HPDE6-E6E7 (cell line): ENCODE measurements around the gene GPR153.
"Not testable (repeated sequence)": the region's sequence is repeated elsewhere in the genome, so short reads cannot be mapped to it uniquely, and the experiment has no call there.

Experiments
- DNase-seq: peaks from one replicate; pipeline ENCODE4 v3.0.0; 2011; ENCODE audit warnings: missing footprints; ENCODE audit errors: extremely low spot score

Gene GPR153

DNA sequence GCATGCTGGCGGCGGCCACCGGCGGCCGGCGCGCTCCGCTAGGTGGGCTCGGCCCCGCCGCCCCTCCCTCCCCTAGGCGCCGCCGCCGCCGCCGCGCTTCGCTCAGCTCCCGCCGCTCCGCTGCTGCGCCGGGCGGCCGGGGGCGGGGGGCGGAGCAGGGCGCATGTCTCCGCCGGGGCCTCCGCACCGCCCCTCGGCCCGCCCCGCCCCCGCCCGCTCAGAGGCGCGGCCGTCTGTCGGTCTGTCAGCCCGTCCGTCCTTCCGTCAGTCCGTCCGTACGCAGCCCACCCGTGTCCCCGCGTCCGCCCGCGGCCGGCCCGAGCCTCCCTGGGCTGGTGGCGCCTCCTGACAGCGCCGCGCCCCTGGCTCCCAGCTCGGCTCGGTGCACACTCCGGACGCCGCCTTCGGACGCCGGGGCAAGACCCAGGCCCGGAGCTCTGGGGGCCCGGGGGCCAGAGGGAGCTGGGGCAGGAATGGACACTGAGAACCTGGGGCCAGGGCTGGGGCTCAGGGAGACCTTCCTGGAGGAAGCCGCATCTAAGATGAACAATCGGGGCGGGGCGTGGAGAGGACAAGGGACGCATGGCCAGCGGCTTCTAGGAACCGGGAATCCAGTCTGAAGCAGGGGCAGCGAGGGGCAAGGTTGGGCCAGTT lies at the start of gene GPR153:
Gene GPR153, minus strand, starts transcription at position 138 of the 654 bp plus-strand sequence. CDS start 6,193 bp downstream, outside the sequence.
- no peak for DNase-seq

DNA sequence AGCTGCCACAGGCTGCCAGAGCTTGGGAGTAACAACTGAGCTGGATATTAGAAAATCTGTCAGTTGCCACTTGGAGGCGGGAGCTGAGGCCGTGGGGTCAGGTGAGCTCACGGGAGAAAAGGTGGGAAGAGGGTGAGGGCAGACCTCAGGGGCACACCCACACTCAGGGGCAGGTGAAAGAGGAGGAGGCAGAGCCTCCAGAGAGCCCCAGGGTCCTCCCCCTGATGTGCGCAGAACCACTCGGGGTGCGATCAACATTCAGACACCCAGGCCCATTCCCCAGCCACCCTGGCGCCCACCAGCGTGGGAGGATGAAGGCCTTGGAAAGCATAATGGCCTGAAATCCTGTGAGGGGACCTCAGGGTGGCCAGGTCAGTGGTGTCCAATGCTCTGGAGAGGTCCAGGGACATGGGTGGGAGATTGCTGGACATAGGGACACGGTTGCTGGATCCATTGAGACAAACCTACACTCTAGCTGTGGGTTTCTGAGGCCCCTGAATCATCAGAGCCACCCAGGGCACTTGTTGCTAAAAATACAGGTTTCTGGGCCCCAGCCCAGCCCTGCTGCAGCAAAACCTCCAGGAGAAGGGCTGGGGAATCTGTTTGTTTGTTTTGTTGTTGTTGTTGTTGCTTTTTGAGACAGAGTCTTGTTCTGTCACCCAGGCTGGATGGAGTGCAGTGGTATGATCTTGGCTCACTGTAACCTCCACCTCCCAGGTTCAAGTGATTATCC lies 49.4 kb upstream of the GPR153 start:
- DNase-seq, result no peak

DNA sequence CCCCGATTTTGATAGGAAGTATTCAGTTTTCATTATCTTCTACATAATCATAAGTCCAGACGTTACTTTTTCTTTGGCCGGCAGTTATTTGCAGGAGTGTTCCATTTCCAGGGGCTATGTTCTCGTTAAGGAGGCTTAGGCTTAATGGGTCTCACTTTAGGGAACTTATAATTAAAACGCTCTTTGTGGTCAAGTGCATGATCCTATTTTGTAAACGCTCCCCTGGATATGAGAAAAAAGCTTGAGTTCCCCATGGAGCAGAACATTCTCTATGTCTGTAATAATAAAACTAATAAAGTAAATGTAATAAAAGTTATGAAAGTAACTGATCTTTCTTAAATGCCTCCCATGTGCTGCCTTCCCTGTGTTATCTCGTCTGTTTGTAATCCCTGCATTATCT lies 48.7 kb upstream of the GPR153 start:
- no peak for DNase-seq

DNA sequence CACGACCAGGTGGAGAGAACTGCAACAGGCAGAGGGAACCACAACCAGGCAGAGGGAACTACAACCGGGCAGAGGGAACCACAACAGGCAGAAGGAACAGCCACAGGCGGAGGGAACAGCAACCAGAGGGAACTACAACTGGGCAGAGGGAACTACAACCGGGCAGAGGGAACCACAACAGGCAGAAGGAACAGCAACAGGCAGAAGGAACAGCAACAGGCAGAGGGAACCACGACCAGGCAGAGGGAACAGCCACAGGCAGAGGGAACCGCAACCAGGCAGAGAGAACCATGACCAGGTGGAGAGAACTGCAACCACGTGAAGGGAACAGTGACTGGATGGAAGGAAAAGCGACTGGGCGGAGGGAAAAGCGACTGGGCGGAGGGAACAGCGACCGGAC lies 47.6 kb upstream of the GPR153 start:
- DNase-seq, result no peak

DNA sequence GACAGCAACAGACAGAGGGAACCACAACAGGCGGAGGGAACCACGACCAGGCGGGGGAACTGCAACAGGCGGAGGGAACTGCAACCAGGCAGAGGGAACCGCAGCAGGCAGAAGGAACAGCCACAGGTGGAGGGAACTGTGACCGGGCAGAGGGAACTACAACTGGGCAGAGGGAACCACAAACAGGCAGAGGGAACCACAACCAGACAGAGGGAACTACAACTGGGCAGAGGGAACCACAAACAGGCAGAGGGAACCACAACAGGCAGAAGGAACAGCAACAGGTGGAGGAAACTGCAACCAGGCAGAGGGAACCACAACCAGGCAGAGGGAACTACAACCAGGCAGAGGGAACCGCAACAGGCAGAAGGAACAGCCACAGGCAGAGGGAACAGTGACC lies 46.8 kb upstream of the GPR153 start:
- not testable (repeated sequence) for DNase-seq

DNA sequence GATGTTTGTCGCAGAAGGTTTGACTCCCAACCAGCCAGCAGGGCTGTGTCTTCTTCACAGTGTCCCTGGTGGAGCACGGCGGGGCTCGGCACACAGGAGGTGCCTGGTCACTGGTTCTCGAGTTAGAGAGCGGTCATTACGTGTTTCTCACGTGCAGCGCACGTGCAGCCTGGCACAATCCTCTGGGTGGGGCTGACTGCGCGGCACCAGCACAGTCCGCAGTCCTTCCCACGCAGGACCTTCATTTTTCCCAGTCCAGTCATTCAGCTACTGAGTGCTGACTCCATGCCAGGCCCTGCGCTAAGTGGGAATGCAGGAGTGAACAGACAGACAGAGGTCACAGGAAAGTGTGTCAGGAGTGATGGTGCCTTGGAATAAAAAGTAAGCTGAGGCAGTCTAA lies 46.2 kb upstream of the GPR153 start:
- no peak for DNase-seq

DNA sequence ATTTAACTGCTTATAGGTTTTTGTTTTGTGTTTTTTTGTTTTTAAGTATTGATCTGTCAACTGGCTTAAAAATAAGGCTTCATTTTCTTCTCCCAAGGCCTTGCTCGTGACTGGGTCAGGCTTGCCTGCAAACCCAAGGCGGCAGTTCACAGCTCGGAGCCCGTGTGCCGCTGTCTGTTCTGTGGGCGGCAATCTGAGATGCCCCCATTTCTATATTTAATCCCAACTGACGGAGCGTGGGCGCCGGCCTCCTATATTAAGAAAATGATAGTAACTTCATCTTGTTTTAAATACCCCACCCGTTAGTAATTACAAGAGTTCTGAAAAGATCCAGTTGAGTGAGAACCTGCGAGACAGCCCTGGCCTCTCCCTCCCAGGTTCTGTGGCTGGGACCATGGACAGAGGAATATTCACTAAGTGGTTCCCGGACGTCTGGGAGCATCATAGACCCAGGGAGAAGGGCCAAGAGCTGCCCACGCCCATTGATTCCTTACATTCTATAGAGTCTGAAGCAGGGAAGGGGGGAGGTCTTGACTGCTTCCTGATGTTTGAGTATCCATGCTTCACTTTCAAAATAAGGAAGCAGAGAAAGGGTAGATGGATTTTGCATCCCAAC lies 42.6 kb upstream of the GPR153 start:
- DNase-seq, result no peak

DNA sequence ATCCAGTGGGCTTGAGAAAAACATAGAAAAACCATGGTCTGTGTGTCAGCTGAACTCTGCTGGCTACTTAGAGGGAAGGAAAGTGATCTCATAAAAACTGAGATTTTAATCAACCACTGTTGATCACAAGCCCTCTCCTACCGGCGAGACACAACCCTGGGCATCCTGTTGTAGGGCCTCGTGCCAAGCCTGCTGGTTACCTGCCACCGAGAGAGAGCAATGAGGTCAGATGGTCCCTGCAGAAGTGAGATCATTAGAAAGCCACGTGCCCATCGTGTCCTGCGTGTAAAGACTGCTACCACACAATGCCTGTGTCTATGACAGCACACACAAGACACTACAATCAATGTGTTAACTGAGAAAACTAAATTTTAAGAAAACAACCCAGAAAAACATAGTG lies 41.7 kb upstream of the GPR153 start:
- DNase-seq, result no peak

DNA sequence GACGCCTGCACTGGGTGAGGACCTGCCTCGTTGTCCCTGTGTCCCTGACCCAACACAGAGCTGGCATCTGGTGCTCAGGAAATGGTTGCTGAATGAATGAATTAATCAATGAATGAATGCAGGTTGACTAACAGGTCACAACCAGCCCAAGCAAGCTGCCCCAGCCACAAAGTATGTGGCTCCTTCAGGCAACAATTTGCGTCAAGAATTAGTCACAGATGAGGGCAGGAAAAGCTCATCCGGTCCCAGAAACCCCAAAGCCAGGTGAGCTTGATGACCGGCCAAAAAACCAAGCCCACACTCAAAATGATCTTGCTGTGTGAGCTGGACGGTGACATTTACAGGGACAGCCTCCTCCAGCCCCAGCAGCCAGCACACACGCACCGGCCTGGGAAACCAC lies 40.6 kb upstream of the GPR153 start:
- peak; percentile 92 for DNase-seq

DNA sequence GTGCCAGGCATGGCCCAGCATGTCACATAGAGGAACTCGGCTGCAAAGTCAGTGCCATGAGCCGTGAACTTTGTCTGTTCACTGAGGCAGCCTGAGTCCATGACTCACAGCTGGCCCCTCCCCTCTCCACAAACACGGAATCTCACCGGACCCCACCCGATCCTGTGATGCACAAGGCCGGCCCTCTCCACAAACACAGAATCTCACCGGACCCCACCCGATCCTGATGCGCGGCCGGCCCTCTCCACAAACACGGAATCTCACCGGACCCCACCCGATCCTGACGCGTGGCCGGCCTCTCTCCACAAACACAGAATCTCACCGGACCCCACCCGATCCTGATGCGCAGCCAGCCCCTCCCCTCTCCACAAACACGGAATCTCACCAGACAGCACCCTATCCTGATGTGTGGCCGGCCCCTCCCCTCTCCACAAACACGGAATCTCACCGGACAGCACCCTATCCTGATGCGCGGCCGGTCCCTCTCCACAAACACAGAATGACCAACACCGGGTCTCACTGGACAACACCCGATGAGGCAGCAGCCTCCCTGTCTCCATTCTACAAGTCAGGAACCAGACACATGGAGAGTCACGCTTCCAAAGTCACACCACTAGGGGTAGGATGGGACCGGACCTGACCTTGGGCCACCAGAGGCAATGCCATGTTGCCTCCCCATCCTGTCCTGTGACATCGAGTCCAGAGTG lies 39.6 kb upstream of the GPR153 start:
- DNase-seq, result no peak

DNA sequence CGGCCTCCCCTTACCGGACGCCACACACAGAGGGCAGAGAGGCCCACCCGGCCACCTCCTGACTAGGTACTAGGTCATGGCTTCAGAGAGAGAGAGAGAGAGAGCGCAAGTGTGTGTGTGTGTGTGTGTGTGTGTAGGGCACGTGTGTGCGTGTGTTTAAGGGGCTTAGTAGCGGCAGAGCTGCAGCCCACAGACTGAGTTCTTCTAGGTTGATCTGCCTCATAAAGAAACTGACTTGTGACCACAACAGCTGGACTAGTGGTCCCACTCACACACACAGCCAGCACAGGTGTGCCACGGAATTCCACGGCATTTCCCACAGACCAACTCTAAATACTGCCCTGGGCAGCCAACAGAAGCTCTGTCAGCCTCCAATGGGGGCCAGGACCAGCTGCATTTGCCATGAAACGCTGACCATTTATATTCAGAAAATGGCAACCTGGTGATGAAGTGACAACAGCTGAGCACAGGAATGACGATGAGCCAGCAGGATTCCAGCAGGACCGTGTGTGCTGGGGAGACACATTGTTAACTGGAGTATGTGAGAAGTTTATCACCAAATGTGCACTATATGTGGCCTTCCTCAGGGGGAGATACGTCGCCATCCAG lies 38.8 kb upstream of the GPR153 start:
- no peak for DNase-seq

DNA sequence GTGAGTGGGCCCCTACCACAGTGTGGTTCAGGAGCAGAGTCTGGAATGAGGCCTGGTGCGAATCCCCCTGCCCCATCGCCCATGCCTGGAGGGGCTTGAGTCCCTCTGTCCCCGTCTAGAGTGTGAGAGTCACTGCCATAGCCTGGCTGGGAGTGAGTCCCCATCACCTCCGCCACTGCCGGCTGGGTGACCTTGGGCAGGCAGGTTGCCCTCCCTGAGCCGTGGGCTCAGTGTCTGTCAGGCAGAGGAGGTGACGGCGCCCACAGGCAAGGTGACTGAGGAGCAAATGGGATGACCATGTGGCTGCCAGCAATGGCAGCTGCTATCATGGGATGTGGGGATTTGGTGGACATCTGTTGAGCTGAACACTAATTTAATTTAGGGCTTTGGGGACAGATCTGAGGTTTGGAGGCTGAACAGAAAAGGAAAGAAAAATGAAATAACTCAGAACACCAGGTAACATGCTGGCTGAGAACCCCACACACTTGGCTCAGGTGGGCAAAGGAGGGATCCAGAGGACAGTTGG lies 38.1 kb upstream of the GPR153 start:
- no peak for DNase-seq

DNA sequence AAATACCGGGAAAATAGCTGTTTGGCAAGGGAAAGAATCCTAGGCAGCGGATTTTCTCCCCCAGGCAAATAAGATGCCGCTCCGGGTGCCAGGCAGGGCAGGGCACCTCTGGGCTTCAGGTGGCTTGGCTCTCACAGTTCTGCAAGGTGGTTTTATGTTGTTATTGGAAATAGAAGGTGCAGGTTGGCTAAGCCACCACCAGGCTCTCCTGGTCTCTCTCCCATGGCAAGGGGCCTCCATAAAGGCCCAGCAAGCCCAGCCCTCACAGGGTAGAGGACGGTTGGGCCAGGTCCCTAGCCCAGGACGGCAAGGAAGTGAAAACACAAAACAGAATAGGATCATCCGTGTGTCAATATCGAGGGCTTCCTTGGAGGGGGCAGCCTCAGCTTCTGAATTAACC lies 37.6 kb upstream of the GPR153 start:
- no peak for DNase-seq

DNA sequence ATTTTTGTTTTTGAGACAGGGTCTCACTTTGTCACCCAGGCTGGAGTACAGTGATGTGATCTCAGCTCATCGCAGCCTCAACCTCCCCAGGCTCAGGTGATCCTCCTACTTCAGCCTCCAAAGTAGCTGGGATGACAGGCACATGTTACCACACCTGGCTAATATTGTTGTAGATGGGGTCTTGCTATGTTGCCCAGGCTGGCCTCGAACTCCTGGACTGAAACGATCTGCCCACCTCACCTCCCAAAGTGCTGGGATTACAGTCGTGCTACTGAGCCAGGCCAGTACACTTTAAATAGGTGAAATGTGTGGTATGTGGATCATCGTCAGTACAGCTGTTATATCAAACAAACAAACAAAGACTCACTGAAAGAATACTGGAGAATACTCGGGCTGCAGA lies 35.0 kb upstream of the GPR153 start:
- no peak for DNase-seq

DNA sequence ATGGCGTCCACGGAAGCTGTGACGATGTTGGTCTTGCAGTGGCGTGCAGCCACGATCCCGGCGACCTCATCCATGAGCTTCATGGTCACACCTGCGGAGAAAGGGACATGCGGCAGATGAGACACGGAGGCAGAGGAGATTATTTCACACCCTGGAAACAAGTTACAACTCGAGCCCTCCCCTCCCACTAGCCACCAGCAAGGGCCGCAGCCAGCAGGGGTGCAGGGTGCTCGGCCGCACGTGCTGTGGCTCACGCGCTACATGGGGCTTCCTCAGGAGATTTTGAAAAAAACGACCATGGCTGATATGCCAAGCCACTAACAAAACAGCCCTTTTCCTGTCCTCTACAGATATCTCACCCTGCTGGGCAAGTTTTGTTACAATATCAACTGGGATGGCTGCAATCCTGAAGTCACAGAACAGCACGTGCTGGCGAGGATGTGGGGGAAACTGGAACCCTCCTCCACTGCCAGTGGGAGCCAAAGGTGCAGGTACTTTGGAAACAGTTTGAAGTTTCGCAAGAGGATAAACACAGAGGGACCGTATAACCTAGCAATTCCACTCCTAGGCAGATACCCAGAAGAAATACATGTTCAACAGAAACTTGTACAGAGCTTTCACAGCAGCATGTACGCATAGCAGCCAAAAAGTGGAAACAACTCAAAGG lies 34.1 kb upstream of the GPR153 start:
- DNase-seq, result peak; percentile 38

DNA sequence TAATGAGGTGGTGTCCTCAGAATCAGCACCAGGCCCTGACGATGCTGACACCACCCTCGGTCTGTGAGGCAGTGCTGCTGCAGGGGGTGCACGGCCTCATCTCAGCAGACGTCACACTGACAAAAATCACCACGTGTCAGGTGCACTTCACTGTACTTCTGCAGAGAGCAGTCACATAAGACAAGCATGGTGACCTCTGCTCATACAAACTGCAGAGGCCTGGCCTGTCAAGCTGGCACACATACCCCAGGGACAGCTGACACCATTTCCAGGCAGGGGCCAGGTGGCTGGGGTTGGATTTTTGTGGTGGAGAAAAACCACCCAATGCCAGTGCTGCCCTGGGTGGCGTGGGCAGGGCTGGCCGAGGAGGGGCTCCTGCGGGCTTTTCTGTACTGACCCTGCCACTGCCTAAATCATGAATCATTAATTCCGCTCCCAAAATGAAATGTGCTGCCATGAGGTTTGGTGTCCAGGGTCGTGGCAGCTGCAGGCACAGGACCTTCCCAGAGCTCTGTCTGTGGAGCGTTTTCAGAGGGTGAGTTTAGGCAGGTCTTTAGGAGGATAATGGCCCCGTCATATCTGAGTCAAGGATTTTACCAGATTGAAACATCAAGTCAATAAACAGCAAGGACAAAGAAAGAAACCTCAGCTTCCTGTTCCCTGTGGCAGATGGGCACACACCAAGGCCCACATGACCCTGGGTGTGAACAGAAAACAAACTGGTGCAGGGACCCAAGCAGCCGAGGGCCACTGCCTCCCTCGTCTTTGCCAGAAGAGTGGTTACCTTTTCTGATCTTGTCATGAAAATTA lies 33.4 kb upstream of the GPR153 start:
- peak; percentile 49 for DNase-seq

DNA sequence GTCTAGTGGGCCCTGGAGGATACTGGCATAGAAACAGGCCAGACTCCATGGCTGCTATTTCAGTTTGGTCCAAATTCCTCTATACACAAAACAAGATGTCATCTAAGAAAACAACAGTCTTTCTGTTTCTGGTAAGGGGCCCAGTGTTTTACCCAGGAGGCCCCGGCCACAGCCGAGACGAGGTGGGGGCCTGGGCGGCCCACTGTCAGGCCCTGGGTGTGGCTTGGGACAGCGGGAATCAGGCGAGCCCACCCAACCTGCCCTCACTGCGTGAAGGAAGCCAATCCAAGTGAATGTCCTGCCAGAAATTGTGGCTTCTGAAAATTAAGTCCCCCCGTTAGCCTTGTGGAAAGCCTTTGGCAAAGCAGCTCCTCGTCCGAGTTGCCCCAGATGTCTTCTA lies 31.2 kb upstream of the GPR153 start:
- DNase-seq, result no peak

DNA sequence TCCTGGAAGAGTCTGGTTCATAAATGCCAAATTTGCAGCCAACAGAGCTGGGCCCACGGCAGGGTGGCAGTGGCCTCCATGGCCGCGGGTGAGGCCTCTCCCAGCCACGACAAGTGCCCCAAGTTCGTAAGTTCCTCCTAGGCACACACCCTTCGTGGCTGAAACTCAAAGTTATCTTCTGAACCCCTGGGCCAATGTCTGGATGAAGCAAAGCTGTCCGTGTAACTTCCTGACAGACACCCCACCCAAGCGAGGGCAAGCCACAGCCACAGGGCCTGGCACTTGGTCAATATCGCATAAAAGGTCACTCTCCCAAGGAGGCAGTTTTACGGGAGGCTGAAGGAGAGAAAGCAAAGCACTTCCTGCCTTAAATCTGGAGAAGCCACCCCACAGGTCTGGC lies 27.8 kb upstream of the GPR153 start:
- DNase-seq, result no peak

DNA sequence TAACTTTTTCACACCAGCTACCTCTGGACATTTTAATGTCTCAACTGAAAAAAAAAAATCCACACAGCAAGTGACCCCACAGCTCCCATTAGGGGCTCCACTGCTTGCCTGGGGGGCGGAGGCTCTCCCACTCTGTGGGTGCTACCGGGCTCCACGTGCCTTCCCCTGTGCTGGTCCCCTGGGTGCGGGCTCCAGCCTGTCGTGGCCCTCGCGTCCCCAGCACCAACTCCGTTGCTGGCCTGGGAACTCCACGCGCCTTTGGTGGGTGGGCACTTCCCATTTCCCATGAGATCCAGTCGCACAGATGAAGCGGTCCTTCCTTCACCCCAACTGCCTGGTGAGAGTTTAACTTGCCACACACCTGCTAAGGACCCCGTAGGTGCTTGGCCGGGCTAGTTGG lies 27.1 kb upstream of the GPR153 start:
- DNase-seq, result no peak

DNA sequence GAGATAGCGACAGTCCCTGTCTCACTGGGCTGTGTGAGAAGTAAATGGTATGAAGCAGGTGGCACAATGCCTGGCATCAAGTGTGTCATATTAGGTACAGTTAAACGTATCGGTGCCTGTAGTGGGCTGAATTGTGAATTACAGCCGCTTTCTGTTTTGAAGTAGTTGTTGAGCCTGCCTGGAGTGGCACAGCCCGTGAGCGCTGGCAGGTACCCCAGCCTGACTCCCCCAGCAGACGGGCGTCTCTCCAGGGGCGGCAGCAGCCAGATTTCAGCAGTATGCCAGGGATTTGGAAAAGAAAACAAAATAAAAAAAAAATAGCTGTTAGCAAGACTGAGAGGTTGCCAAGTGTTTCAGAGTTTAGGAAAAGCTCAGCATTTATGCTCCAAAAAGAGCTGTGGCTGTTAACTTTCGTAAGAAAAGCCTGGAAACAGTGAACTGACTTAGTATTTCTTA lies 26.6 kb upstream of the GPR153 start:
- no peak for DNase-seq
